Fibroblast of lung (primary cell): Measurements from ENCODE around the gene GAD1.

Experiments
- EZH2 ChIP-seq: IDR thresholded peaks from 2 replicates; pipeline ENCODE4 v1.5.1; 2012; ENCODE audit warnings: low read length, control low read depth, mild to moderate bottlenecking; ENCODE audit errors: missing control alignments
- TF ChIP-seq, protein P1 (sequence below), 2 donors: IDR thresholded peaks in 1 of 2; conservative IDR thresholded peaks in 1 of 2; 1 replicate in 1 of 2; 2 replicates in 1 of 2; pipeline ENCODE4 v1.5.1; 2011 to 2012; ENCODE audit warnings: low read length in 2 of 2, control low read depth in 1 of 2, inconsistent platforms in 1 of 2, low read depth in 1 of 2, mild to moderate bottlenecking in 1 of 2

DNA sequence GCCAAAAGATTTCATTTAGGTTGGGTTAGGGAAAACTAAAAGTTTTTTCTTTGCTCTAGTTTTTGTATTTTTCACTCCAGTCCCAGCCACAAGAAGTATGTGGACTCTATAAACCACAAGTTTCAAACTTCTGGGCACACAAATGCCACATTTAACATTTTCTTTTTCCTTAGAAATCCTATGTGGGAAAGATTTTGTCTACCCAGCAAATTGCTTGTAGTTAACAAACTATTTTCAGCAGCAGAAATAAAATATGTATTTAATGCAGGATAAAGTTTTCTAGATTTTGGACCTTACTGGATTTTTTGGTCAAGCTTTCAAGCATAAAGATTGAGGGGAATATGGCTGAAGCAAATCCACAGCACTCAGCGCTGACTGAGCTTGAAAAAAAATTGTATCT, 37.4 kb upstream of the GAD1 start:
- TF ChIP-seq, protein P1, sequence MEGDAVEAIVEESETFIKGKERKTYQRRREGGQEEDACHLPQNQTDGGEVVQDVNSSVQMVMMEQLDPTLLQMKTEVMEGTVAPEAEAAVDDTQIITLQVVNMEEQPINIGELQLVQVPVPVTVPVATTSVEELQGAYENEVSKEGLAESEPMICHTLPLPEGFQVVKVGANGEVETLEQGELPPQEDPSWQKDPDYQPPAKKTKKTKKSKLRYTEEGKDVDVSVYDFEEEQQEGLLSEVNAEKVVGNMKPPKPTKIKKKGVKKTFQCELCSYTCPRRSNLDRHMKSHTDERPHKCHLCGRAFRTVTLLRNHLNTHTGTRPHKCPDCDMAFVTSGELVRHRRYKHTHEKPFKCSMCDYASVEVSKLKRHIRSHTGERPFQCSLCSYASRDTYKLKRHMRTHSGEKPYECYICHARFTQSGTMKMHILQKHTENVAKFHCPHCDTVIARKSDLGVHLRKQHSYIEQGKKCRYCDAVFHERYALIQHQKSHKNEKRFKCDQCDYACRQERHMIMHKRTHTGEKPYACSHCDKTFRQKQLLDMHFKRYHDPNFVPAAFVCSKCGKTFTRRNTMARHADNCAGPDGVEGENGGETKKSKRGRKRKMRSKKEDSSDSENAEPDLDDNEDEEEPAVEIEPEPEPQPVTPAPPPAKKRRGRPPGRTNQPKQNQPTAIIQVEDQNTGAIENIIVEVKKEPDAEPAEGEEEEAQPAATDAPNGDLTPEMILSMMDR (conservative IDR thresholded peaks at IDR 0.05 in 1 of 2, IDR thresholded peaks at IDR 0.05 in 1 of 2; ENCODE audit: low read depth in 1 of 2, low read length in 2 of 2) = no peak
- no peak for TF ChIP-seq EZH2
